HG02973 (cell line): ENCODE data around the gene CACNA1E.
"Not testable (repeated sequence)": the region's sequence is repeated elsewhere in the genome, so short reads cannot be mapped to it uniquely, and the experiment has no call there.

Experiments used
- ATAC-seq: cut with Tn5 transposase; IDR thresholded peaks from one replicate; pipeline ENCODE4 v1.9.1; 2021; ENCODE audit warnings: moderate library complexity; ENCODE audit not compliant: unreplicated experiment

CACNA1E gene

GRCh38 chr1:181798191-181798926 lies 315.0 kb downstream of the CACNA1E start:
- no peak for ATAC-seq

GRCh38 chr1:181801617-181802016 lies 318.3 kb downstream of the CACNA1E start:
- no peak for ATAC-seq

GRCh38 chr1:181802466-181802865 lies 319.1 kb downstream of the CACNA1E start:
- ATAC-seq = no peak

- ATAC-seq = no peak
Observed at GRCh38 chr1:181803421-181803820, 320.1 kb downstream of the CACNA1E start.

- ATAC-seq = no peak
Observed at GRCh38 chr1:181804989-181805388, 321.7 kb downstream of the CACNA1E start.

GRCh38 chr1:181806746-181807145 lies 323.4 kb downstream of the CACNA1E start:
- ATAC-seq = no peak

GRCh38 chr1:181807251-181807650 lies 323.9 kb downstream of the CACNA1E start:
- ATAC-seq = no peak

- no peak for ATAC-seq
Observed at GRCh38 chr1:181809991-181810545, 326.8 kb downstream of the CACNA1E start.

- ATAC-seq = no peak
Observed at GRCh38 chr1:181812208-181812607, 328.9 kb downstream of the CACNA1E start.

GRCh38 chr1:181813266-181813665 lies 329.9 kb downstream of the CACNA1E start:
- ATAC-seq = no peak

GRCh38 chr1:181816608-181817007 lies 333.3 kb downstream of the CACNA1E start:
- no peak for ATAC-seq

GRCh38 chr1:181817091-181817490 lies 333.8 kb downstream of the CACNA1E start:
- no peak for ATAC-seq

GRCh38 chr1:181818459-181818858 lies 335.1 kb downstream of the CACNA1E start:
- ATAC-seq = no peak

GRCh38 chr1:181818943-181819342 lies 335.6 kb downstream of the CACNA1E start:
- no peak for ATAC-seq

GRCh38 chr1:181821701-181822100 lies 338.4 kb downstream of the CACNA1E start:
- no peak for ATAC-seq

- not testable (repeated sequence) for ATAC-seq
Observed at GRCh38 chr1:181832173-181832880, 349.0 kb downstream of the CACNA1E start.

- no peak for ATAC-seq
Observed at GRCh38 chr1:181846001-181846645, 362.8 kb downstream of the CACNA1E start.

- ATAC-seq = no peak
Observed at GRCh38 chr1:181846681-181847080, 363.4 kb downstream of the CACNA1E start.

GRCh38 chr1:181849071-181849470 lies 365.8 kb downstream of the CACNA1E start:
- no peak for ATAC-seq

GRCh38 chr1:181854212-181854611 lies 370.9 kb downstream of the CACNA1E start:
- ATAC-seq = not testable (repeated sequence)

GRCh38 chr1:181855380-181855779 lies 372.1 kb downstream of the CACNA1E start:
- ATAC-seq = no peak
